MM.1S (cell line): ENCODE measurements around the gene TTLL9.

Experiments
- DNase-seq: peaks from one replicate; pipeline ENCODE4 v3.0.0-alpha.2; 2015
- H2AFZ ChIP-seq: fragments of 300-600 bp; sonication (generic); 2 replicates; pipeline ENCODE4 v1.6.0; 2016; ENCODE audit warnings: antibody characterized with exemption, low read length
- H3F3A ChIP-seq: fragments of 300-600 bp; sonication (generic); 2 replicates; pipeline ENCODE4 v1.6.1; 2016; ENCODE audit warnings: mild to moderate bottlenecking, antibody characterized with exemption, low read length, moderate library complexity, mixed read lengths; ENCODE audit not compliant: insufficient read depth
- H3K27ac ChIP-seq: fragments of 300-600 bp; sonication (generic); 2 replicates; pipeline ENCODE4 v1.5.1; 2016; ENCODE audit warnings: mild to moderate bottlenecking, low read length
- H3K27me3 ChIP-seq: fragments of 300-600 bp; sonication (generic); replicated peaks from 2 replicates; pipeline ENCODE4 v1.6.0; 2016; ENCODE audit warnings: low read length; ENCODE audit not compliant: insufficient read depth
- H3K36me3 ChIP-seq: fragments of 300-600 bp; sonication (generic); replicated peaks from 2 replicates; pipeline ENCODE4 v1.6.1; 2016; ENCODE audit warnings: mild to moderate bottlenecking, low read length, mixed read lengths; ENCODE audit not compliant: insufficient read depth
- H3K4me1 ChIP-seq: fragments of 300-600 bp; sonication (generic); 2 replicates; pipeline ENCODE4 v1.6.1; 2016; ENCODE audit warnings: low read length, mixed read lengths
- H3K4me2 ChIP-seq: fragments of 300-600 bp; sonication (generic); 2 replicates; pipeline ENCODE4 v1.6.0; 2016; ENCODE audit warnings: low read depth, low read length
- H3K4me3 ChIP-seq: fragments of 300-600 bp; sonication (generic); 2 replicates; pipeline ENCODE4 v1.5.1; 2016; ENCODE audit warnings: low read length, mixed read lengths
- H3K79me2 ChIP-seq: fragments of 300-600 bp; sonication (generic); 2 replicates; pipeline ENCODE4 v1.6.1; 2016; ENCODE audit warnings: mixed run types, low read length, mixed read lengths
- H3K9ac ChIP-seq: fragments of 300-600 bp; sonication (generic); 2 replicates; pipeline ENCODE4 v1.6.1; 2016; ENCODE audit warnings: low read length, mixed read lengths
- H3K9me2 ChIP-seq: fragments of 300-600 bp; sonication (generic); replicated peaks from 2 replicates; pipeline ENCODE4 v1.6.1; 2016; ENCODE audit warnings: mild to moderate bottlenecking, low read length, mixed read lengths; ENCODE audit not compliant: insufficient read depth
- H3K9me3 ChIP-seq: fragments of 300-600 bp; sonication (generic); replicated peaks from 2 replicates; pipeline ENCODE4 v1.6.1; 2016; ENCODE audit warnings: mild to moderate bottlenecking, low read length, mixed read lengths; ENCODE audit not compliant: insufficient read depth
- H4K20me1 ChIP-seq: fragments of 300-600 bp; sonication (generic); 2 replicates; pipeline ENCODE4 v1.6.1; 2016; ENCODE audit warnings: mild to moderate bottlenecking, low read length, moderate library complexity, mixed read lengths; ENCODE audit not compliant: insufficient read depth
- CTCF ChIP-seq: fragments of 300-600 bp; sonication (generic); IDR thresholded peaks from 2 replicates; pipeline ENCODE4 v1.5.1; 2016; ENCODE audit warnings: antibody characterized with exemption, low read length, mixed read lengths
- EZH2 ChIP-seq: fragments of 300-600 bp; sonication (generic); optimal IDR thresholded peaks from 2 replicates; pipeline ENCODE3; 2017; ENCODE audit warnings: low read depth, mild to moderate bottlenecking, antibody characterized with exemption, low read length, mixed read lengths
- EZH2phosphoT487 ChIP-seq: fragments of 300-600 bp; sonication (generic); IDR thresholded peaks from 2 replicates; pipeline ENCODE4 v1.6.1; 2018; ENCODE audit warnings: antibody characterized with exemption, low read length

TTLL9 gene

GRCh38 chr20:31869942-31870725, at the start of gene TTLL9, which contains the start of gene DUSP15:
Gene TTLL9 (plus strand): TSS chr20:31870634. CDS start chr20:31871127, 493 bp downstream.
Gene DUSP15 (minus strand): TSS chr20:31870527. CDS start chr20:31870337, 190 bp downstream.
- Histone ChIP-seq H2AFZ (no peak within 1 kb of the TSS), H3K9ac (no peak within 1 kb of the TSS), H3K27ac (no peak within 1 kb of the TSS), H3K4me1 (no peaks in the 10 kb centered on the region), H3K36me3 (no peaks in the 10 kb centered on the region), H3K9me2 (no peaks in the 10 kb centered on the region), H3F3A (no peaks in the 10 kb centered on the region), H3K4me3 (no peak within 1 kb of the TSS; the same call in 1 of the 2 replicates), H3K9me3 (no peaks in the 10 kb centered on the region), H3K27me3 (peaks cover 90% of the 10 kb centered on the region), H3K4me2 (peak within 1 kb of the TSS; percentile 26), H4K20me1 (no peaks in the 10 kb centered on the region), H3K79me2 (no peaks in the 10 kb centered on the region)
- no peak for DNase-seq
- no peak for TF ChIP-seq EZH2
- TF ChIP-seq EZH2phosphoT487, result no peak
- no peak for TF ChIP-seq CTCF

GRCh38 chr20:31821427-31821826, 49.0 kb upstream of the TTLL9 start:
- H3K36me3 ChIP-seq, result no peaks in the 10 kb centered on the region
- H3K9ac ChIP-seq, result no peak overlapping the region
- no peak overlapping the region for H3K27ac ChIP-seq
- no peaks in the 10 kb centered on the region for H3K79me2 ChIP-seq
- H3K27me3 ChIP-seq, result no peaks in the 10 kb centered on the region; the same call in 1 of the 2 replicates
- no peak overlapping the region for H2AFZ ChIP-seq
- H3K9me2 ChIP-seq, result no peaks in the 10 kb centered on the region
- no peak overlapping the region for H3K4me3 ChIP-seq
- no peak for TF ChIP-seq EZH2
- TF ChIP-seq CTCF, result no peak
- no peak for TF ChIP-seq EZH2phosphoT487
- no peaks in the 10 kb centered on the region for H3F3A ChIP-seq
- H3K4me2 ChIP-seq, result no peak overlapping the region
- no peaks in the 10 kb centered on the region for H4K20me1 ChIP-seq
- peaks cover 17% of the 10 kb centered on the region for H3K4me1 ChIP-seq
- no peak for DNase-seq
- H3K9me3 ChIP-seq, result no peaks in the 10 kb centered on the region

GRCh38 chr20:31822421-31823330, 47.8 kb upstream of the TTLL9 start:
- H2AFZ ChIP-seq, result 0 out of 2 replicates have a peak overlapping the region, but pooled peaks have one; percentile 16
- peak overlapping the region; percentile 56 for H3K4me2 ChIP-seq
- no peaks in the 10 kb centered on the region; the same call in 1 of the 2 replicates for H3K27me3 ChIP-seq
- H3K9ac ChIP-seq, result no peak overlapping the region
- no peak overlapping the region for H3K4me3 ChIP-seq
- no peaks in the 10 kb centered on the region for H3K9me2 ChIP-seq
- H3K36me3 ChIP-seq, result no peaks in the 10 kb centered on the region
- DNase-seq, result peak; percentile 51
- H3F3A ChIP-seq, result no peaks in the 10 kb centered on the region
- no peaks in the 10 kb centered on the region for H3K79me2 ChIP-seq
- no peaks in the 10 kb centered on the region for H3K9me3 ChIP-seq
- H3K27ac ChIP-seq, result no peak overlapping the region
- no peak for TF ChIP-seq EZH2phosphoT487
- TF ChIP-seq EZH2, result no peak
- TF ChIP-seq CTCF, result peak; percentile 99
- H4K20me1 ChIP-seq, result no peaks in the 10 kb centered on the region
- peaks cover 17% of the 10 kb centered on the region for H3K4me1 ChIP-seq
